ENCODE measurements around the gene GSDMA.

DNA sequence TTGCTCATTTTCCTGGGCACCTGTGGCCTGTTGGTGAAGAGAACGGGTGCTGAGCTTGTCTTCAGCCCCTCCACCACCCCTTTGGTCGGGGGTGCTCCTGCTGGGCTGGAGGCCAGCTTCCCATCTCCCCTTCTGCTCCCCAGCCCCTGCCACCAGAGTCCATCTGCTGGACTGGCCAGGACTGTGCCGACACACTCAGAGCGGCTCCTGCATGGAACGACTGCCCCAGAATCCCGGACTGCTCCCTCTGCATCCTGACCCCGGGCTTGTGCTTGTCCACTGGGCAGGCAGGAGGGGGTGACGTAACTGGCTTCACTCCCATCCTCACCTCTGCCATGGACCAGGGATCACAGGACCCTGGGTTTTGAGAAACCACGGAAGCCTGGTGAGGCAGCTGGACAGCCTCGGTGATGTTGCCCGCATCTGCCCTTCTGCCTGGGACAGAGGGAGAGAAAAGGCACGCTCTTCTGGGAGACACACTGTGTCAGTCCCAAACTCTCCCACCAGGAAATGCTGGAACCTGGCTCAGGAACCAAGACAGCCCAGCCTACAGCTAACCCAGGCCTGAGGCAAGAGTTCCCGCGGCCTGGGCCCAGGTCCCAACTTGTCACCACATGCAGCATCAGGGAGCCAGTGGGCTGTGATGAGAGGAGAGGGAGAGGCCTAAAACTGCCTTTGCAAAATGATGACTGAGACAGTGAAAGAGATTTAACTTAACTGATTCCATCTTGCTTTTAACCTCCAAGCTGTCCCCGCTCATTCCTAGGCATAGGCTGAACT is 16.1 kb upstream of the GSDMA start:
- TF ChIP-seq, protein P1, sequence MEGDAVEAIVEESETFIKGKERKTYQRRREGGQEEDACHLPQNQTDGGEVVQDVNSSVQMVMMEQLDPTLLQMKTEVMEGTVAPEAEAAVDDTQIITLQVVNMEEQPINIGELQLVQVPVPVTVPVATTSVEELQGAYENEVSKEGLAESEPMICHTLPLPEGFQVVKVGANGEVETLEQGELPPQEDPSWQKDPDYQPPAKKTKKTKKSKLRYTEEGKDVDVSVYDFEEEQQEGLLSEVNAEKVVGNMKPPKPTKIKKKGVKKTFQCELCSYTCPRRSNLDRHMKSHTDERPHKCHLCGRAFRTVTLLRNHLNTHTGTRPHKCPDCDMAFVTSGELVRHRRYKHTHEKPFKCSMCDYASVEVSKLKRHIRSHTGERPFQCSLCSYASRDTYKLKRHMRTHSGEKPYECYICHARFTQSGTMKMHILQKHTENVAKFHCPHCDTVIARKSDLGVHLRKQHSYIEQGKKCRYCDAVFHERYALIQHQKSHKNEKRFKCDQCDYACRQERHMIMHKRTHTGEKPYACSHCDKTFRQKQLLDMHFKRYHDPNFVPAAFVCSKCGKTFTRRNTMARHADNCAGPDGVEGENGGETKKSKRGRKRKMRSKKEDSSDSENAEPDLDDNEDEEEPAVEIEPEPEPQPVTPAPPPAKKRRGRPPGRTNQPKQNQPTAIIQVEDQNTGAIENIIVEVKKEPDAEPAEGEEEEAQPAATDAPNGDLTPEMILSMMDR (IDR thresholded peaks at IDR 0.05): no peak
- no peak for TF ChIP-seq POLR2A (IDR thresholded peaks at IDR 0.05; ENCODE audit: low read depth)
